Measurements from ENCODE around the gene MYBL2.
"Not testable (repeated sequence)": the region's sequence is repeated elsewhere in the genome, so short reads cannot be mapped to it uniquely, and the experiment has no call there.

- not testable (repeated sequence) for TF ChIP-seq POLR2A (IDR thresholded peaks at IDR 0.05; ENCODE audit: low read depth, low read length); TAF1 (IDR thresholded peaks at IDR 0.05; ENCODE audit: borderline replicate concordance, low read depth, low read length)
These were observed 91.0 kb downstream of the MYBL2 start for GRCh38 chr20:43757888-43758287.

Data from GM12892 (cell line).